MM.1S (cell line): ENCODE measurements around the gene SUPT3H.

ENCODE experiments used
- DNase-seq: peaks from one replicate; pipeline ENCODE4 v3.0.0-alpha.2; 2015
- H2AFZ ChIP-seq: fragments of 300-600 bp; sonication (generic); 2 replicates; pipeline ENCODE4 v1.6.0; 2016; ENCODE audit warnings: antibody characterized with exemption, low read length
- H3F3A ChIP-seq: fragments of 300-600 bp; sonication (generic); 2 replicates; pipeline ENCODE4 v1.6.1; 2016; ENCODE audit warnings: mild to moderate bottlenecking, antibody characterized with exemption, low read length, moderate library complexity, mixed read lengths; ENCODE audit not compliant: insufficient read depth
- H3K27ac ChIP-seq: fragments of 300-600 bp; sonication (generic); 2 replicates; pipeline ENCODE4 v1.5.1; 2016; ENCODE audit warnings: mild to moderate bottlenecking, low read length
- H3K27me3 ChIP-seq: fragments of 300-600 bp; sonication (generic); replicated peaks from 2 replicates; pipeline ENCODE4 v1.6.0; 2016; ENCODE audit warnings: low read length; ENCODE audit not compliant: insufficient read depth
- H3K36me3 ChIP-seq: fragments of 300-600 bp; sonication (generic); replicated peaks from 2 replicates; pipeline ENCODE4 v1.6.1; 2016; ENCODE audit warnings: mild to moderate bottlenecking, low read length, mixed read lengths; ENCODE audit not compliant: insufficient read depth
- H3K4me1 ChIP-seq: fragments of 300-600 bp; sonication (generic); 2 replicates; pipeline ENCODE4 v1.6.1; 2016; ENCODE audit warnings: low read length, mixed read lengths
- H3K4me2 ChIP-seq: fragments of 300-600 bp; sonication (generic); 2 replicates; pipeline ENCODE4 v1.6.0; 2016; ENCODE audit warnings: low read depth, low read length
- H3K4me3 ChIP-seq: fragments of 300-600 bp; sonication (generic); 2 replicates; pipeline ENCODE4 v1.5.1; 2016; ENCODE audit warnings: low read length, mixed read lengths
- H3K79me2 ChIP-seq: fragments of 300-600 bp; sonication (generic); 2 replicates; pipeline ENCODE4 v1.6.1; 2016; ENCODE audit warnings: mixed run types, low read length, mixed read lengths
- H3K9ac ChIP-seq: fragments of 300-600 bp; sonication (generic); 2 replicates; pipeline ENCODE4 v1.6.1; 2016; ENCODE audit warnings: low read length, mixed read lengths
- H3K9me2 ChIP-seq: fragments of 300-600 bp; sonication (generic); replicated peaks from 2 replicates; pipeline ENCODE4 v1.6.1; 2016; ENCODE audit warnings: mild to moderate bottlenecking, low read length, mixed read lengths; ENCODE audit not compliant: insufficient read depth
- H3K9me3 ChIP-seq: fragments of 300-600 bp; sonication (generic); replicated peaks from 2 replicates; pipeline ENCODE4 v1.6.1; 2016; ENCODE audit warnings: mild to moderate bottlenecking, low read length, mixed read lengths; ENCODE audit not compliant: insufficient read depth
- H4K20me1 ChIP-seq: fragments of 300-600 bp; sonication (generic); 2 replicates; pipeline ENCODE4 v1.6.1; 2016; ENCODE audit warnings: mild to moderate bottlenecking, low read length, moderate library complexity, mixed read lengths; ENCODE audit not compliant: insufficient read depth
- CTCF ChIP-seq: fragments of 300-600 bp; sonication (generic); IDR thresholded peaks from 2 replicates; pipeline ENCODE4 v1.5.1; 2016; ENCODE audit warnings: antibody characterized with exemption, low read length, mixed read lengths
- EZH2 ChIP-seq: fragments of 300-600 bp; sonication (generic); optimal IDR thresholded peaks from 2 replicates; pipeline ENCODE3; 2017; ENCODE audit warnings: low read depth, mild to moderate bottlenecking, antibody characterized with exemption, low read length, mixed read lengths
- EZH2phosphoT487 ChIP-seq: fragments of 300-600 bp; sonication (generic); IDR thresholded peaks from 2 replicates; pipeline ENCODE4 v1.6.1; 2018; ENCODE audit warnings: antibody characterized with exemption, low read length

SUPT3H gene

GRCh38 chr6:44959651-44960050 lies 418.1 kb downstream of the SUPT3H start:
- H3F3A ChIP-seq, result peaks cover 6% of the 10 kb centered on the region; the same call in 1 of the 2 replicates
- no peak overlapping the region for H3K9ac ChIP-seq
- no peaks in the 10 kb centered on the region for H4K20me1 ChIP-seq
- H3K27me3 ChIP-seq, result no peaks in the 10 kb centered on the region
- peaks cover 7% of the 10 kb centered on the region for H3K4me1 ChIP-seq
- no peaks in the 10 kb centered on the region for H3K36me3 ChIP-seq
- H3K9me2 ChIP-seq, result no peaks in the 10 kb centered on the region
- H2AFZ ChIP-seq, result no peak overlapping the region
- DNase-seq, result no peak
- H3K9me3 ChIP-seq, result no peaks in the 10 kb centered on the region
- TF ChIP-seq EZH2phosphoT487, result no peak
- no peak for TF ChIP-seq CTCF
- no peak for TF ChIP-seq EZH2
- no peak overlapping the region for H3K27ac ChIP-seq
- no peak overlapping the region for H3K4me2 ChIP-seq
- H3K4me3 ChIP-seq, result no peak overlapping the region
- H3K79me2 ChIP-seq, result no peaks in the 10 kb centered on the region

GRCh38 chr6:44957156-44957555 lies 420.6 kb downstream of the SUPT3H start:
- H3K9me2 ChIP-seq, result no peaks in the 10 kb centered on the region
- H3K9ac ChIP-seq, result no peak overlapping the region
- H4K20me1 ChIP-seq, result no peaks in the 10 kb centered on the region
- H3F3A ChIP-seq, result peaks cover 6% of the 10 kb centered on the region; the same call in 1 of the 2 replicates
- no peak overlapping the region for H2AFZ ChIP-seq
- H3K4me2 ChIP-seq, result no peak overlapping the region
- H3K4me3 ChIP-seq, result no peak overlapping the region
- DNase-seq, result no peak
- H3K79me2 ChIP-seq, result no peaks in the 10 kb centered on the region
- no peak overlapping the region for H3K27ac ChIP-seq
- no peaks in the 10 kb centered on the region for H3K36me3 ChIP-seq
- peaks cover 7% of the 10 kb centered on the region for H3K4me1 ChIP-seq
- TF ChIP-seq EZH2phosphoT487 (no peak), EZH2 (no peak), CTCF (no peak)
- H3K27me3 ChIP-seq, result no peaks in the 10 kb centered on the region
- H3K9me3 ChIP-seq, result no peaks in the 10 kb centered on the region

GRCh38 chr6:44956396-44956795 lies 421.3 kb downstream of the SUPT3H start:
- no peaks in the 10 kb centered on the region for H3K9me3 ChIP-seq
- no peak overlapping the region for H3K4me3 ChIP-seq
- no peak overlapping the region for H3K4me2 ChIP-seq
- H3F3A ChIP-seq, result peaks cover 6% of the 10 kb centered on the region; the same call in 1 of the 2 replicates
- no peak overlapping the region for H2AFZ ChIP-seq
- H3K9ac ChIP-seq, result no peak overlapping the region
- peaks cover 7% of the 10 kb centered on the region for H3K4me1 ChIP-seq
- no peaks in the 10 kb centered on the region for H3K9me2 ChIP-seq
- H3K36me3 ChIP-seq, result no peaks in the 10 kb centered on the region
- H3K79me2 ChIP-seq, result no peaks in the 10 kb centered on the region
- TF ChIP-seq EZH2phosphoT487 (no peak), CTCF (no peak), EZH2 (no peak)
- no peak for DNase-seq
- H4K20me1 ChIP-seq, result no peaks in the 10 kb centered on the region
- H3K27me3 ChIP-seq, result no peaks in the 10 kb centered on the region
- H3K27ac ChIP-seq, result no peak overlapping the region

- H3K9ac ChIP-seq, result no peak overlapping the region
- no peak overlapping the region for H3K4me3 ChIP-seq
- H2AFZ ChIP-seq, result no peak overlapping the region
- no peaks in the 10 kb centered on the region for H3K27me3 ChIP-seq
- no peak overlapping the region for H3K27ac ChIP-seq
- no peaks in the 10 kb centered on the region for H3K9me3 ChIP-seq
- H3K9me2 ChIP-seq, result no peaks in the 10 kb centered on the region
- no peaks in the 10 kb centered on the region for H3K79me2 ChIP-seq
- TF ChIP-seq EZH2 (no peak), EZH2phosphoT487 (no peak), CTCF (no peak)
- no peak for DNase-seq
- H3K4me1 ChIP-seq, result no peaks in the 10 kb centered on the region
- H3K4me2 ChIP-seq, result no peak overlapping the region
- H3F3A ChIP-seq, result no peaks in the 10 kb centered on the region
- H3K36me3 ChIP-seq, result no peaks in the 10 kb centered on the region
- H4K20me1 ChIP-seq, result no peaks in the 10 kb centered on the region
These were observed 422.6 kb downstream of the SUPT3H start for GRCh38 chr6:44955145-44955544.
